HG03575 (cell line): Measurements from ENCODE around the gene TPK1.
A peak's percentile ranks its signal among the peaks of the same experiment; 100 is the strongest.
"Not testable (repeated sequence)": the region's sequence is repeated elsewhere in the genome, so short reads cannot be mapped to it uniquely, and the experiment has no call there.

Source experiments
- ATAC-seq: cut with Tn5 transposase; IDR thresholded peaks from one replicate; pipeline ENCODE4 v1.9.1; 2021; ENCODE audit not compliant: unreplicated experiment, insufficient number of reproducible peaks, low FRiP score; ENCODE audit errors: extremely low read depth

The TPK1 gene

GRCh38 chr7:144784943-144785342 lies 50.9 kb downstream of the TPK1 start:
- no peak for ATAC-seq

GRCh38 chr7:144784441-144784840 lies 51.4 kb downstream of the TPK1 start:
- ATAC-seq: no peak

GRCh38 chr7:144782883-144783282 lies 53.0 kb downstream of the TPK1 start:
- no peak for ATAC-seq

- ATAC-seq: no peak
Measured at GRCh38 chr7:144780071-144780608, 55.7 kb downstream of the TPK1 start.

- not testable (repeated sequence) for ATAC-seq
Measured at GRCh38 chr7:144777889-144778288, 58.0 kb downstream of the TPK1 start.

- no peak for ATAC-seq
Measured at GRCh38 chr7:144777005-144777839, 58.6 kb downstream of the TPK1 start.

GRCh38 chr7:144776447-144776846 lies 59.4 kb downstream of the TPK1 start:
- no peak for ATAC-seq

- ATAC-seq: no peak
Measured at GRCh38 chr7:144775749-144776148, 60.1 kb downstream of the TPK1 start.

- ATAC-seq: no peak
Measured at GRCh38 chr7:144771927-144772326, 63.9 kb downstream of the TPK1 start.

GRCh38 chr7:144771174-144771573 lies 64.7 kb downstream of the TPK1 start:
- no peak for ATAC-seq

- no peak for ATAC-seq
Measured at GRCh38 chr7:144769352-144769751, 66.5 kb downstream of the TPK1 start.

- no peak for ATAC-seq
Measured at GRCh38 chr7:144768633-144769032, 67.2 kb downstream of the TPK1 start.

GRCh38 chr7:144763291-144763690 lies 72.6 kb downstream of the TPK1 start:
- no peak for ATAC-seq

- no peak for ATAC-seq
Measured at GRCh38 chr7:144762853-144763252, 73.0 kb downstream of the TPK1 start.

GRCh38 chr7:144761493-144761892 lies 74.4 kb downstream of the TPK1 start:
- ATAC-seq: no peak

GRCh38 chr7:144759653-144760052 lies 76.2 kb downstream of the TPK1 start:
- no peak for ATAC-seq

GRCh38 chr7:144747936-144748335 lies 87.9 kb downstream of the TPK1 start:
- ATAC-seq: no peak

GRCh38 chr7:144738708-144739314 lies 97.0 kb downstream of the TPK1 start:
- peak; percentile 70 for ATAC-seq

GRCh38 chr7:144738146-144738545 lies 97.7 kb downstream of the TPK1 start:
- ATAC-seq: no peak

GRCh38 chr7:144736880-144737493 lies 98.9 kb downstream of the TPK1 start:
- no peak for ATAC-seq
